Uterus (tissue), 4 donors: ENCODE results near the gene ZNF860. TPM values are rescaled to one million over a fixed set of nuclear protein-coding genes. Genes with fewer than 3 reads are reported as not detected.

Experiments used
- DNase-seq, 2 donors: peaks; one replicate each; pipeline ENCODE4 v3.0.0-alpha.2; 2019 to 2020
- H3K27ac ChIP-seq, 2 donors: fragments of 200-600 bp; sonication (generic); 1 replicate in 1 of 2; 2 replicates in 1 of 2; pipeline ENCODE4 v1.5.1; 2016 to 2018
- H3K27me3 ChIP-seq, 2 donors: fragments of 200-600 bp; sonication (generic); one replicate each; pipeline ENCODE4 v1.5.1; 2018 to 2019; ENCODE audit warnings: control low read depth in 1 of 2
- H3K36me3 ChIP-seq, 2 donors: fragments of 200-600 bp; sonication (generic); one replicate each; pipeline ENCODE4 v1.5.1; 2019; ENCODE audit warnings: control low read depth in 1 of 2
- H3K4me1 ChIP-seq, 2 donors: fragments of 200-600 bp; sonication (generic); one replicate each; pipeline ENCODE4 v1.5.1; 2018 to 2019; ENCODE audit warnings: control low read depth in 1 of 2
- H3K4me3 ChIP-seq, 2 donors: fragments of 200-600 bp; sonication (generic); 1 replicate in 1 of 2; 2 replicates in 1 of 2; pipeline ENCODE4 v1.5.1; 2018 to 2019; ENCODE audit warnings: mild to moderate bottlenecking in 1 of 2
- H3K9me3 ChIP-seq, 2 donors: fragments of 200-600 bp; sonication (generic); one replicate each; pipeline ENCODE4 v1.5.1; 2019; ENCODE audit warnings: control low read depth in 1 of 2
- CTCF ChIP-seq, 4 experiments: fragments of 200-600 bp in 2 of 4; fragments of 450-650 bp in 2 of 4; sonication (generic) in 2 of 4; IDR thresholded peaks; one replicate each; pipeline ENCODE4 v1.5.1; 2016 to 2019; ENCODE audit warnings: antibody characterized with exemption in 4 of 4, mild to moderate bottlenecking in 2 of 4, moderate library complexity in 1 of 4
- POLR2A ChIP-seq, 2 donors: fragments of 450-650 bp; IDR thresholded peaks; one replicate each; pipeline ENCODE4 v1.6.1; 2016; ENCODE audit warnings: antibody characterized with exemption in 2 of 2, mild to moderate bottlenecking in 1 of 2, moderate library complexity in 1 of 2
- intact Hi-C: fragments of 100-400 bp; cut with DNase I; formaldehyde crosslinking; loops from one replicate; pipeline ENCODE4 v1.15.1; 2023; ENCODE audit warnings: low total_unique reads
- total RNA-seq, 4 donors: library from RNA; depleted of rRNA in 3 of 4; stranded (reverse); fragments of >200 nt in 3 of 4; gene quantifications; one replicate each; pipeline versions ENCODE4 v1.1.0 to v1.2.4, GENCODE V29; 2014 to 2023
- donor health status: DM: yes; HTN: yes; CAD: no.

ZNF860 gene
- total RNA-seq, 4 donors from 2014 or later, result 0.26 to 2.8 (median 1.5) TPM

DNA sequence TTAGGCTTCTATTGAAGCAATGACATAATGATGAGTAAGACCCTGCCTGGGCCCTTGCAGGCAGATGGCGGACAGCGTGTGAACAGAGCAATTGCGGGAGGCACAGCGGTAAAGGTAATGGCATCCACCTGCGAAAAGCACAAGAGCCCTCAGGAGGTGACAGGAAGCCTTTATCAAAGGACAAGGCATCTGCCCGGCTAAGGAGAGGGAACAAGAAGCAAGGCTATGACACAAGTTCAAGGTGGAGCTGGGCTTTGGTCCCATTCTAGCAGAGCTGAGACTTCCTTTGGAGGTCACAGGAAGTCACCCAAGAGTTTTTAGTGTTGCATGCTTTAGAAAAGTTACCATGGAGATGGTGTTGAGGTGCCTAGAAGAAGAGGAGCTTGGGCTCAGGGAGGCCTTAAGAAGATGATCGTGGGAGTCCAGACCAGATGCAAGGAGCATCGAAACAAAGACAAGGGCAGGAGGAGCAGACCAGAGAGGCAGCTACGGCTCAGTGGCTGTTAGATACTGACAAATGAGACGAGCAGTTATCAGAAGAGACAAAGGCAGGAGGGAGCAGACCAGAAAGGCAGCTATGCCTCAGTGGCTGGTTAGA lies 35.0 kb upstream of the ZNF860 start:
- peaks cover 0 to 3% of the 10 kb centered on the region in 2 donors for H3K4me1 ChIP-seq
- no peak for DNase-seq
- H3K27me3 ChIP-seq, result no peaks in the 10 kb centered on the region
- H3K9me3 ChIP-seq, result no peaks in the 10 kb centered on the region
- intact Hi-C loops, result no loop called here
- H3K4me3 ChIP-seq, result no peak overlapping the region
- H3K27ac ChIP-seq, result no peak overlapping the region
- no peak for TF ChIP-seq POLR2A (IDR thresholded peaks at IDR 0.05)
- TF ChIP-seq CTCF (IDR thresholded peaks at IDR 0.05), result no peak
- H3K36me3 ChIP-seq, result no peaks in the 10 kb centered on the region

- TF ChIP-seq POLR2A (IDR thresholded peaks at IDR 0.05) (no peak), CTCF (IDR thresholded peaks at IDR 0.05) (no peak)
- Histone ChIP-seq H3K36me3 (no peaks in the 10 kb centered on the region), H3K4me3 (no peak overlapping the region), H3K9me3 (no peaks in the 10 kb centered on the region), H3K27ac (no peak overlapping the region), H3K27me3 (no peaks in the 10 kb centered on the region), H3K4me1 (no peaks in the 10 kb centered on the region)
- no peak for DNase-seq
- intact Hi-C loops, result no loop called here
Measured at GRCh38 chr3:31947162-31947561, 34.4 kb upstream of the ZNF860 start.

- Histone ChIP-seq H3K36me3 (no peaks in the 10 kb centered on the region), H3K4me3 (no peak overlapping the region), H3K9me3 (no peaks in the 10 kb centered on the region), H3K27ac (no peak overlapping the region), H3K27me3 (no peaks in the 10 kb centered on the region), H3K4me1 (no peaks in the 10 kb centered on the region)
- TF ChIP-seq CTCF (IDR thresholded peaks at IDR 0.05), result no peak
- no peak for TF ChIP-seq POLR2A (IDR thresholded peaks at IDR 0.05)
- no peak for DNase-seq
- intact Hi-C loops, result no loop called here
Measured at GRCh38 chr3:31947671-31948091, 33.9 kb upstream of the ZNF860 start.

GRCh38 chr3:31948280-31948679 lies 33.3 kb upstream of the ZNF860 start:
- intact Hi-C loops, result no loop called here
- H3K4me1 ChIP-seq, result no peaks in the 10 kb centered on the region
- no peak for TF ChIP-seq CTCF (IDR thresholded peaks at IDR 0.05)
- no peak for TF ChIP-seq POLR2A (IDR thresholded peaks at IDR 0.05)
- no peak overlapping the region for H3K4me3 ChIP-seq
- H3K36me3 ChIP-seq, result no peaks in the 10 kb centered on the region
- no peak overlapping the region for H3K27ac ChIP-seq
- no peak for DNase-seq
- no peaks in the 10 kb centered on the region for H3K9me3 ChIP-seq
- no peaks in the 10 kb centered on the region for H3K27me3 ChIP-seq

GRCh38 chr3:31952205-31952604 lies 29.3 kb upstream of the ZNF860 start:
- H3K27ac ChIP-seq, result no peak overlapping the region
- no peaks in the 10 kb centered on the region for H3K27me3 ChIP-seq
- H3K4me3 ChIP-seq, result no peak overlapping the region
- DNase-seq, result no peak
- peaks cover 0 to 5% of the 10 kb centered on the region in 2 donors for H3K9me3 ChIP-seq
- no peak for TF ChIP-seq POLR2A (IDR thresholded peaks at IDR 0.05)
- H3K36me3 ChIP-seq, result no peaks in the 10 kb centered on the region
- intact Hi-C loops, result no loop called here
- H3K4me1 ChIP-seq, result no peaks in the 10 kb centered on the region

DNA sequence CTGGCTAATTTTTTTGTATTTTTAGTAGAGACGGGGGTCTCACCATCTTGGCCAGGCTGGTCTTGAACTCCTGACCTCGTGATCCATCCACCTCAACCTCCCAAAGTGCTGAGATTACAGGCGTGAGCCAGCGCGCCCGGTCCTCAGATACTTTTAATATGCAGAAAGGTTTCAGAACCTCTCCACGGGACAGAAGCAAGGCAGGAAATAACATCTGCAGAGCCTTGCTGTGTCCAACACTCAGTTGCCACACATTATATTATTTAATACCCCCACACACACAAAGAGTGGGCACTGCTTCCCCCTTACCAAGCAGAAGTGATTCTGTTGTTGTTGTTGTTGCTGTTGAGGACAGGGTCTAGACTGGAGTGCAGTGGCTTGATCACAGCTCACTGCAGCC lies 28.5 kb upstream of the ZNF860 start:
- DNase-seq, result no peak
- TF ChIP-seq POLR2A (IDR thresholded peaks at IDR 0.05) (no peak), CTCF (IDR thresholded peaks at IDR 0.05) (no peak)
- no peak overlapping the region for H3K27ac ChIP-seq
- intact Hi-C loops, result no loop called here
- no peaks in the 10 kb centered on the region for H3K27me3 ChIP-seq
- H3K4me1 ChIP-seq, result no peaks in the 10 kb centered on the region
- H3K4me3 ChIP-seq, result no peak overlapping the region
- peaks cover 0 to 5% of the 10 kb centered on the region in 2 donors for H3K9me3 ChIP-seq
- H3K36me3 ChIP-seq, result no peaks in the 10 kb centered on the region
